Heart left ventricle (tissue), 13 donors: ENCODE data around the gene CST9.

Experiments used
- CTCF ChIP-seq, 12 donors: fragments of 200-600 bp; sonication (generic) in 4 of 12; IDR thresholded peaks; one replicate each; pipeline versions ENCODE4 v1.5.0 to v1.8.0; 2018 to 2022; ENCODE audit warnings: antibody characterized with exemption in 12 of 12, mild to moderate bottlenecking in 5 of 12
- POLR2A ChIP-seq, 2 donors: fragments of 450-650 bp; IDR thresholded peaks; one replicate each; pipeline ENCODE4 v1.6.1; 2017; ENCODE audit warnings: antibody characterized with exemption in 2 of 2, mild to moderate bottlenecking in 2 of 2, moderate library complexity in 2 of 2
- donor health status: ischemic (EF 13 %, LVEDD 7.1; RV severe dilation, severe dysfunction).
- donor health status: DM: no; HTN: yes; CAD: no.
- donor health status: DM: no; HTN: no; CAD: no.
- donor health status: ischemic (EF 25% LVEDD 6.9; RV normal size, moderate dysfunction).
- donor health status: ischemic (EF 25% LVEDD 5.7; RV mildly dilated, moderate dysfunction).
- donor health status: ischemic (EF 35%, LVEDD 5.7; RV mildly dilated, moderate dysfunction).
- donor health status: nonischemic (EF 11% LVEDD 7.7; RV severe dilation, severe dysfunction).
- donor health status: DM: yes; HTN: yes; CAD: no.
- donor health status: PGD.
- donor health status: ischemic (EF 29% LVEDD 5.4; RV normal size, mild dysfunction).
- donor health status: nonischemic (EF 23%, LVEDD 6.1; RV moderate dilation, normal function).

GRCh38 chr20:23601715-23602114 lies 4.0 kb downstream of the CST9 start:
- TF ChIP-seq CTCF (IDR thresholded peaks at IDR 0.05), result no peak
- TF ChIP-seq POLR2A (IDR thresholded peaks at IDR 0.05), result no peak
